HL-60 (cell line): Measurements from ENCODE around the gene GLP1R.

Source experiments
- DNase-seq, 2 experiments: peaks; one replicate each; pipeline ENCODE4 v3.0.0-alpha.2; 2010 to 2020; ENCODE audit warnings: low read depth in 1 of 2, low spot score in 1 of 2
- H3K27ac ChIP-seq: fragments of 250-450 bp; sonication (Bioruptor Pico); replicated peaks from 2 replicates; pipeline ENCODE4 v1.5.1; 2020; ENCODE audit warnings: mild to moderate bottlenecking, moderate library complexity
- H3K27me3 ChIP-seq: fragments of 250-450 bp; sonication (Bioruptor Pico); 2 replicates; pipeline ENCODE4 v1.5.1; 2021; ENCODE audit warnings: mild to moderate bottlenecking, moderate library complexity; ENCODE audit not compliant: insufficient read depth, poor library complexity, severe bottlenecking
- H3K4me3 ChIP-seq: replicated peaks from 2 replicates; pipeline ENCODE4 v1.5.1; 2011; ENCODE audit warnings: mild to moderate bottlenecking, control low read depth, low read length; ENCODE audit not compliant: insufficient read depth
- GABPA ChIP-seq: IDR thresholded peaks from 2 replicates; pipeline ENCODE4 v1.6.1; 2012; ENCODE audit warnings: low read depth
- POLR2AphosphoS5 ChIP-seq: IDR thresholded peaks from 2 replicates; pipeline ENCODE4 v1.6.1; 2012; ENCODE audit warnings: low read depth
- SPI1 ChIP-seq: IDR thresholded peaks from 2 replicates; pipeline ENCODE4 v1.6.1; 2012; ENCODE audit warnings: low read depth, mild to moderate bottlenecking, borderline replicate concordance
- TF ChIP-seq, protein P1 (sequence below): IDR thresholded peaks from one replicate; pipeline ENCODE4 v1.5.1; 2011; ENCODE audit warnings: low read length, control low read depth, inconsistent platforms; ENCODE audit not compliant: insufficient read depth
- TF ChIP-seq, protein P2 (sequence below): IDR thresholded peaks from 2 replicates; pipeline ENCODE4 v1.6.1; 2012; ENCODE audit warnings: low read depth; ENCODE audit not compliant: insufficient replicate concordance

Gene GLP1R

GRCh38 chr6:39035681-39036080, 12.9 kb upstream of the GLP1R start:
- peaks cover 23% of the 10 kb centered on the region for H3K27me3 ChIP-seq

DNA sequence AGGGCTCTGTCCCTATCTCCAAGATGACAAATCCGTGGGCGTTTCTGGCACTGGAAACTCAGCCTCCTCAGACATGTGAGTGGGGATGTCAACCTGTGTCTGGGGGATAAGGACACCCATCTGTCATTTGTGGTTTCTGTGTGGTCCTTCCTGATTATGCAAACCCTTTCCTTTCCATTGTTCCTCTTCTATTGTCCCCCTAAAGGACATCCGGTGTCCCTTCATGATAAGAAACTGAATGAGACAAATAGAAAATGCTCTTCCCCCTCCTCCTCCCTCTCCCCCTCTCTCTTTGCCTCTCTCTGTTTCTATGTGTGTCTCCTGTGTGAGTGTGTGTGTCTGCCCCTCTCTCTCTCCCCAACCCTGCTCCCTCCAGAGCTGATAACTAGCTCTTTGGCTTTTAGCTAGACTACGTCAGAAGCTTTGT, 11.5 kb upstream of the GLP1R start:
- DNase-seq: no peak
- no peak overlapping the region for H3K4me3 ChIP-seq
- H3K27ac ChIP-seq: no peak overlapping the region
- TF ChIP-seq, protein P1, sequence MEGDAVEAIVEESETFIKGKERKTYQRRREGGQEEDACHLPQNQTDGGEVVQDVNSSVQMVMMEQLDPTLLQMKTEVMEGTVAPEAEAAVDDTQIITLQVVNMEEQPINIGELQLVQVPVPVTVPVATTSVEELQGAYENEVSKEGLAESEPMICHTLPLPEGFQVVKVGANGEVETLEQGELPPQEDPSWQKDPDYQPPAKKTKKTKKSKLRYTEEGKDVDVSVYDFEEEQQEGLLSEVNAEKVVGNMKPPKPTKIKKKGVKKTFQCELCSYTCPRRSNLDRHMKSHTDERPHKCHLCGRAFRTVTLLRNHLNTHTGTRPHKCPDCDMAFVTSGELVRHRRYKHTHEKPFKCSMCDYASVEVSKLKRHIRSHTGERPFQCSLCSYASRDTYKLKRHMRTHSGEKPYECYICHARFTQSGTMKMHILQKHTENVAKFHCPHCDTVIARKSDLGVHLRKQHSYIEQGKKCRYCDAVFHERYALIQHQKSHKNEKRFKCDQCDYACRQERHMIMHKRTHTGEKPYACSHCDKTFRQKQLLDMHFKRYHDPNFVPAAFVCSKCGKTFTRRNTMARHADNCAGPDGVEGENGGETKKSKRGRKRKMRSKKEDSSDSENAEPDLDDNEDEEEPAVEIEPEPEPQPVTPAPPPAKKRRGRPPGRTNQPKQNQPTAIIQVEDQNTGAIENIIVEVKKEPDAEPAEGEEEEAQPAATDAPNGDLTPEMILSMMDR: no peak
- TF ChIP-seq SPI1 (no peak), GABPA (no peak), POLR2AphosphoS5 (no peak)
- TF ChIP-seq, protein P2, sequence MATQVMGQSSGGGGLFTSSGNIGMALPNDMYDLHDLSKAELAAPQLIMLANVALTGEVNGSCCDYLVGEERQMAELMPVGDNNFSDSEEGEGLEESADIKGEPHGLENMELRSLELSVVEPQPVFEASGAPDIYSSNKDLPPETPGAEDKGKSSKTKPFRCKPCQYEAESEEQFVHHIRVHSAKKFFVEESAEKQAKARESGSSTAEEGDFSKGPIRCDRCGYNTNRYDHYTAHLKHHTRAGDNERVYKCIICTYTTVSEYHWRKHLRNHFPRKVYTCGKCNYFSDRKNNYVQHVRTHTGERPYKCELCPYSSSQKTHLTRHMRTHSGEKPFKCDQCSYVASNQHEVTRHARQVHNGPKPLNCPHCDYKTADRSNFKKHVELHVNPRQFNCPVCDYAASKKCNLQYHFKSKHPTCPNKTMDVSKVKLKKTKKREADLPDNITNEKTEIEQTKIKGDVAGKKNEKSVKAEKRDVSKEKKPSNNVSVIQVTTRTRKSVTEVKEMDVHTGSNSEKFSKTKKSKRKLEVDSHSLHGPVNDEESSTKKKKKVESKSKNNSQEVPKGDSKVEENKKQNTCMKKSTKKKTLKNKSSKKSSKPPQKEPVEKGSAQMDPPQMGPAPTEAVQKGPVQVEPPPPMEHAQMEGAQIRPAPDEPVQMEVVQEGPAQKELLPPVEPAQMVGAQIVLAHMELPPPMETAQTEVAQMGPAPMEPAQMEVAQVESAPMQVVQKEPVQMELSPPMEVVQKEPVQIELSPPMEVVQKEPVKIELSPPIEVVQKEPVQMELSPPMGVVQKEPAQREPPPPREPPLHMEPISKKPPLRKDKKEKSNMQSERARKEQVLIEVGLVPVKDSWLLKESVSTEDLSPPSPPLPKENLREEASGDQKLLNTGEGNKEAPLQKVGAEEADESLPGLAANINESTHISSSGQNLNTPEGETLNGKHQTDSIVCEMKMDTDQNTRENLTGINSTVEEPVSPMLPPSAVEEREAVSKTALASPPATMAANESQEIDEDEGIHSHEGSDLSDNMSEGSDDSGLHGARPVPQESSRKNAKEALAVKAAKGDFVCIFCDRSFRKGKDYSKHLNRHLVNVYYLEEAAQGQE: no peak
- peaks cover 23% of the 10 kb centered on the region for H3K27me3 ChIP-seq

More at GRCh38 chr6:39035681-39036080, 12.9 kb upstream of the GLP1R start:
- DNase-seq: no peak
- TF ChIP-seq, protein P2: no peak
- TF ChIP-seq, protein P1: no peak
- TF ChIP-seq POLR2AphosphoS5 (no peak), SPI1 (no peak), GABPA (no peak)
- Histone ChIP-seq H3K4me3 (no peak overlapping the region), H3K27ac (no peak overlapping the region)

DNA sequence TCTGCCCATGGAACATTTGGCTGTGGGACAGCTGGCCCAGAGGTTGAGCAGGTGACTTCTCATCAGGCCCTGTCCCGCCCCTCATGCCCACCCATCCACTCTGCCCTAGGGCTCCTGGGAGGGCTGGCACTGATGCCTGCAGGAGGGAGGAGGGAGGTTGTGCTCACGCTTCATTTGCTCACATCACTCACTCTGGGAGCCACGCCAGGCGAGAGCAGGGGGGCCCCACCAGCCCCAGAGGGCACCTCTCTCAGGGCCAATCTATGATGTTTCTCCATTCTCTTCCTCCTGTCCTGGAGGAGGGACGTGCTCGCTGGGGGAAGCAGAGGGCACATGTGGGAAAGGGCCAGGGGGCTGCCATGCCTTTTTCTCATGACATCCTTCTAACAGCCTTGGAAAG, 10.9 kb upstream of the GLP1R start:
- H3K27me3 ChIP-seq: peaks cover 23% of the 10 kb centered on the region
- no peak for DNase-seq
- H3K4me3 ChIP-seq: no peak overlapping the region
- no peak overlapping the region for H3K27ac ChIP-seq
- TF ChIP-seq, protein P2: no peak
- TF ChIP-seq SPI1 (no peak), POLR2AphosphoS5 (no peak), GABPA (no peak)
- TF ChIP-seq, protein P1: no peak
